ENCODE data around the gene PIP5K1C.

PIP5K1C gene

DNA sequence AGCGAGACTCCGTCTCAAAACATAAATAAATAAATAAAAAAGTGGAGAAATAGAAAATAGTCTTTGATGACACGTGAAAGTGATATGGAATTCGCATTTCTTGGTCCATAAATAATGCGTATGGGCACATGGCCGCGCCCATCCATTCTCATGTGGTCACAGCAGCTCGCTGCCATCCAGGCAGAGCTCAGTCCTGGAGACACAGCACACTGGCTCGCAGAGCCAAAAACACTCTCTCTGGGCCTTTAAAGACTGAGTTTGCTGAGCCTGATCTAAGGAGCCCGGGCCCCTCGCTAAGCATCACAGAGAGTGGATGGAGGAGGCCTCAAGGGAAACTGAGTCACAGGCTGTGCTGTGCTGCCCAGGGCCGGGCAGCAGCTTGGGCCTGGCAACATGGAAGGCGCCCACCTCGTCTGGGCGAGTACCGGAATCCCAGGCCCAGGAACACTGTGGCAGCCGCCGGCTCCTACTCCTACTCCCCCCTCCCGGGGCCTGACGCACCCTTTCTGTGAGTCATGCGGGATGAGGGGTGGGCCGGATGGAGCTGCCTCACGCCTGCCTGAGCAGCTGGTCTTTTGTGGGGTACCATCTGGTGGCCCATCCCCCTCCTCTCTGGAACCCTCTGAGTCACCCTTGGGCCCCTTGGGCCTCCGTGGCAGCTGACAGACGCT is 44.7 kb downstream of the PIP5K1C start:
- TF ChIP-seq, protein P1, sequence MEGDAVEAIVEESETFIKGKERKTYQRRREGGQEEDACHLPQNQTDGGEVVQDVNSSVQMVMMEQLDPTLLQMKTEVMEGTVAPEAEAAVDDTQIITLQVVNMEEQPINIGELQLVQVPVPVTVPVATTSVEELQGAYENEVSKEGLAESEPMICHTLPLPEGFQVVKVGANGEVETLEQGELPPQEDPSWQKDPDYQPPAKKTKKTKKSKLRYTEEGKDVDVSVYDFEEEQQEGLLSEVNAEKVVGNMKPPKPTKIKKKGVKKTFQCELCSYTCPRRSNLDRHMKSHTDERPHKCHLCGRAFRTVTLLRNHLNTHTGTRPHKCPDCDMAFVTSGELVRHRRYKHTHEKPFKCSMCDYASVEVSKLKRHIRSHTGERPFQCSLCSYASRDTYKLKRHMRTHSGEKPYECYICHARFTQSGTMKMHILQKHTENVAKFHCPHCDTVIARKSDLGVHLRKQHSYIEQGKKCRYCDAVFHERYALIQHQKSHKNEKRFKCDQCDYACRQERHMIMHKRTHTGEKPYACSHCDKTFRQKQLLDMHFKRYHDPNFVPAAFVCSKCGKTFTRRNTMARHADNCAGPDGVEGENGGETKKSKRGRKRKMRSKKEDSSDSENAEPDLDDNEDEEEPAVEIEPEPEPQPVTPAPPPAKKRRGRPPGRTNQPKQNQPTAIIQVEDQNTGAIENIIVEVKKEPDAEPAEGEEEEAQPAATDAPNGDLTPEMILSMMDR (IDR thresholded peaks at IDR 0.05; ENCODE audit: borderline replicate concordance, insufficient read depth, low read depth, low read length): no peak
- H3K4me3 ChIP-seq (ENCODE audit: low read depth, low read length): no peak overlapping the region

DNA sequence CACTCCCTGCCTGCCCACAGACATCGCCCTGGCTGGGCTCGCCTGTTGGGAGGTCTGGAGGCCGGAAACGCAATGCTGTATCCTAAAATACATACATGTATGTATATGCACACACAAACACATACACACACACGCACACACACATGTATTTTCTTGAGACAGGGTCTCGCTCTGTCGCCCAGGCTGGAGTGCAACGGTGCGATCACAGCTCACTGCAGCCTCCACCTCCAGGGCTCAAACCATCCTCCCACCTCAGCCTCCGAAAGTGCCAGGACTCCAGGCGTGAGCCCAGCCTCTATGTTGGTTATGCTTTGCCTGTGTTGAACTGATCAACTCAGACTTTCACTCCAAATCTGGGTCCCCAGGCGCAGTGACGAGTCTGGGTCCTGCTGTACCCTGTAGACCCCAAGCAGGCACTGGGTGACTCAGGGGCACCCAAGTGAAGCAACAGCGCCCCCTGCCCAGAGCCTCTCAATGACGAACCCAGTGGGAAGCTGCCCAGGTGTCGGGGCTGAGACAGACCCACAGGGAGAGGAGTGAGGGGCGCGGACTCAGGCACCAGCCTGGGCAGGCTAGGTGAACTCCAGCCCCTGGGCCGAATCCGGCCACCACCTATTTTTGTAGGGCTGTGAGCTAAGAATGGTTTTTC is 46.3 kb downstream of the PIP5K1C start:
- TF ChIP-seq, protein P1 (IDR thresholded peaks at IDR 0.05; ENCODE audit: borderline replicate concordance, insufficient read depth, low read depth, low read length): peak; percentile 14; the same call in 1 of the 2 replicates
- no peak overlapping the region for H3K4me3 ChIP-seq (ENCODE audit: low read depth, low read length)

DNA sequence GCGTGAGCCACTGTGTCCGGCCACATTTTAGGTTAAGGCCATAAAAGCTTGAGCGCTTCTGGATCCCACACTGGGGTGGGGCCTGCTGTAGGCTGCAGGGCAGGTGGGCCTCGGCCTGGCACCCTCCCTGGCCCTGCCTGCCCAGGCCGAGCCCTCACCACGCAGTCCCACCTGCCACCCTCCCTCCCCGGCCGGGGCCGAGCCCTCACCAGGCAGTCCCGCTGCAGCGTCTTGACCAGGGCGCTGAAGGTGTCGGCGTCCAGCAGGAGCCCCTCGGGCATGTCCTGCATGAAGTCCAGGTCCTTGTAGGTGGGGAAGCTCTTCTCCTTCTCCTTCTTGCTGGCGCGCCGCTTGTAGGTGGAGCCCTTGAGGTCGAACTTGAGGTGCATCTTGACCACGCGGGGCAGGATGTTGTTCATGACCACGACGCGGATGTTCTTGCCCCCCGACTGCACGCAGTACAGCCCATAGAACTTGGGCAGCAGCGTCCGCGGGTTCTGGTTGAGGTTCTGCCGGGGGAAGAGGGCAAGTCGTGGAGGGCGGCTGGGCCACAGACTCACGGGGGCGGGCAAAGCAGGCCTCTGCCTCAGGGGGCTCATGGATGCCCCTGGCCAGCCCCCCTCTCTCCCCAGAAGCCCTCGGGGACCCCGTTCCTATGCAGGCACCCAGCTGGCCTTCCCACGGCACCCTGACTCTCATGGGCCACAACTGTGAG is 47.0 kb downstream of the PIP5K1C start:
- no peak overlapping the region for H3K4me3 ChIP-seq (ENCODE audit: low read depth, low read length)
- TF ChIP-seq, protein P1 (IDR thresholded peaks at IDR 0.05; ENCODE audit: borderline replicate concordance, insufficient read depth, low read depth, low read length): no peak

DNA sequence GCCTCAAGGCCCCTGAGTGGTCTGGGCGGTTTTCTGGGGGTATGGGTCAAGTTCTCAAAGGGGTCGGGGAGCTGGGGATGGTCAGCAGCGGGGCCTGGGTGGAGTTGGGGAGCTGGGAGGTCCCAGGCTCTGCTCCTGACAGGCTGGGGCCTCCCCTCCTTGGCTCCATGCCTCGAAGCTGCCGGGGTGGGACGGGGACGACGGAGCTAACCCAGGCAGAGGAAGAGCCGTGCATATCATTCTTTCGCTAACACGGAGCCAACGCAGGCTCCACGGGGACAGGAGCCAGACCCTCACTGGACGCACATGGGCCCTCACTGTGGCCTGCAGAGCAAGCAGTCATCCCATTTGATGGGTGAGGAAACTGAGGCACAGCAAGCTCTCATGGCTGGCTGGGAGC is 47.8 kb downstream of the PIP5K1C start:
- TF ChIP-seq, protein P1 (IDR thresholded peaks at IDR 0.05; ENCODE audit: borderline replicate concordance, insufficient read depth, low read depth, low read length): no peak
- no peak overlapping the region for H3K4me3 ChIP-seq (ENCODE audit: low read depth, low read length)

DNA sequence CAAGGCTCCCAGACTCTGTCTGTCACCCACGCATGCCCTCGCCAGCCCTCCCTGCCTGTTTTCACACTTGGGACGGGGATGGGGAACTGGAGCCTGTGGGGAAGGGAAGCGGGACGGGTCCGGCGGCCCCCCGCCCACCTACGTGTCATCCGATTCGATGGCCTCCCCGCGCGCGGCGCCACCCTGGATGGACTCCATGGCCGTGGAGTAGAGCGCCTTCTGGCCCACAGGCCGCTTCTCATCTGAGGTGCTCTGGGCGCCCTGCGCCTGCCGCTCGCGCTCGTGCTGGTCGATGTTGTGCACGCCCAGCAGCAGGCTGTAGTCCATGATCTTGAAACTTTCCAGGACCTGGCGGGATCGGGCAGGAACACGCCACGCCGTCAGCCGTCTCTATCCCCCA is 48.6 kb downstream of the PIP5K1C start:
- no peak overlapping the region for H3K4me3 ChIP-seq (ENCODE audit: low read depth, low read length)
- TF ChIP-seq, protein P1 (IDR thresholded peaks at IDR 0.05; ENCODE audit: borderline replicate concordance, insufficient read depth, low read depth, low read length): no peak

DNA sequence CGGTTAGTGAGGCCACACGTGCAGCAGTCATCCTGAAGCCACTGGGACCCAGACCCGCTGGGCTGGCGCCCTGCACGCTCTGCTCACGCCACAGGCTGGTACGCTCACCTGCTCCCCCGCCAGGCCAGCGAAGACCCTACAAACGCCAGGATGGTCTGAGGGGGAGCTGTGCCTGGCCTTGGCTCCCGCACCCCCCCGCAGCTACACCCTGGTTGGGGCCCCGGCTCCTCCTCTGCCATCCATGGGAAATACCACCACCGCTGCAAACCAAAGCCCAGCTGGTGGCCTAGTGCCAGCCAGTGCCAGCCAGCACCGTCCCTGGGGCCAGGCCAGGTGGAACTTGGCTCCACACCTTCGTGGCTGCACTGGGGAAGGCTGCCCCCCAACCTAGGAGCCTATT is 50.4 kb downstream of the PIP5K1C start:
- H3K4me3 ChIP-seq (ENCODE audit: low read depth, low read length): no peak overlapping the region
- TF ChIP-seq, protein P1 (IDR thresholded peaks at IDR 0.05; ENCODE audit: borderline replicate concordance, insufficient read depth, low read depth, low read length): no peak

Measured in GM12875 (cell line).